Measurements from ENCODE around the gene MGAT5. TPM values are rescaled to one million over a fixed set of nuclear protein-coding genes. Genes with fewer than 3 reads are reported as not detected.

The MGAT5 gene
- total RNA-seq, 1 experiment from 2014 or later = 52.4 TPM

DNA sequence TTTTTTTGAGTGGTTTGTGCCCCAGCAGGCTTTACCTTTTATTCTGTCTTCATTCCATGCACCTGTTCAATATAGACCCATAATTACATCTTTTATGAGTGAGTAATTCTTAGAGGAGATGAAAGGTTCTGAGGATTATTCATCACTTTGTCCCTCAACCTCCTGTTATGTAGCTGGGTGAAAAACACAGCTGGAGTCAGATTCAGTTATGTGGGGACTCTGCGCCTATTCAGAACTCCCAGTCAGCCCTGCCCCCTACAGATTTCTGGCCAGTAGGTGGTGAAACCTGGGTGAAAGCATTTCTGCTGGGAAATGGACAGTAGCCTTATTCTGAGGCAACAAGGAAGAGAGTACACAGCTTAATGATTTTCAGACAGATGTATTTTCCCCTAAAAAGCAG is 107.8 kb downstream of the MGAT5 start:
- H3K4me1 Mint-ChIP-seq = peaks cover 7% of the 10 kb centered on the region
- no peak overlapping the region for H3K4me3 Mint-ChIP-seq
- H3K36me3 Mint-ChIP-seq = peaks cover 7% of the 10 kb centered on the region; the same call in 1 of the 2 replicates
- CTCF ChIA-PET = interaction anchor here (2.5 kb wide), 1 partner anchor 89 kb away, joined by 8 read pairs; no protein-coding TSS in a partner anchor
- POLR2A ChIA-PET = no interaction called here
- H3K27ac Mint-ChIP-seq = no peak overlapping the region
- DNase-seq (ENCODE audit: low spot score) = no peak
- ATAC-seq = no peak
- H3K9me3 Mint-ChIP-seq = no peaks in the 10 kb centered on the region
- TF ChIP-seq, protein P1, sequence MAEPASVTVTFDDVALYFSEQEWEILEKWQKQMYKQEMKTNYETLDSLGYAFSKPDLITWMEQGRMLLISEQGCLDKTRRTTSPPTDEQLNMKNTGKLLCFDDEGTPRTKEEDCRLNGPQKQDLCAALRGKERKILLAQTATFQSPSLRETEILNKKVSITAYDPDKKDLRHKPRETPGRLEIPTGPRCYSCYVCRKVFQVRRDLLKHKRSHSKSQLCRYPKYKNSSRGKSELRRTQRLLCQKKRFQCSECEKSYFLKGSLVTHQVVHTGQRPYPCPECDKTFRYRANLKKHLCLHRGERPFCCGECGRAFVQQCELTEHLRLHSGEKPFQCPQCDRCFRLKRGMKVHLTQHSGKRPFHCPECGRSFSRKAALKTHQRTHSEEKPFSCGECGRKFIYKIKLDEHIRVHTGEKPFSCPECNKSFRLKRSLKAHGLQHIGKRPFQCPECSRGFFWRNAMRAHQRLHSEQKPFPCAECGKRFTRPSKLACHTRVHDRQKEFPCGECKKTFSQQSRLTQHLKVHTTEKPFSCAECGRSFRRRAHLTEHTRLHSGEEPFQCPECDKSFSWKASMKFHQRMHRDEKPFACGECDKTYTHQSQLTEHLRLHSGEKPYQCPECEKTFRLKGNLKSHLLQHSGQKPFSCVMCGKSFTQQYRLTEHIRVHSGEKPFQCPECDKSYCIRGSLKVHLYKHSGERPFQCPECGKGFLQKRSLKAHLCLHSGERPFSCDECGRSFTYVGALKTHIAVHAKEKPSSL (CRISPR knock-in tag; conservative IDR thresholded peaks at IDR 0.05) = no peak
- TF ChIP-seq ZNF423 (CRISPR knock-in tag; IDR thresholded peaks at IDR 0.05) (peak; percentile 41; the same call in 1 of the 2 replicates), NR3C1 (CRISPR knock-in tag; conservative IDR thresholded peaks at IDR 0.05; ENCODE audit: low read depth) (no peak)
- no peaks in the 10 kb centered on the region for H3K27me3 Mint-ChIP-seq (ENCODE audit: low read depth)

DNA sequence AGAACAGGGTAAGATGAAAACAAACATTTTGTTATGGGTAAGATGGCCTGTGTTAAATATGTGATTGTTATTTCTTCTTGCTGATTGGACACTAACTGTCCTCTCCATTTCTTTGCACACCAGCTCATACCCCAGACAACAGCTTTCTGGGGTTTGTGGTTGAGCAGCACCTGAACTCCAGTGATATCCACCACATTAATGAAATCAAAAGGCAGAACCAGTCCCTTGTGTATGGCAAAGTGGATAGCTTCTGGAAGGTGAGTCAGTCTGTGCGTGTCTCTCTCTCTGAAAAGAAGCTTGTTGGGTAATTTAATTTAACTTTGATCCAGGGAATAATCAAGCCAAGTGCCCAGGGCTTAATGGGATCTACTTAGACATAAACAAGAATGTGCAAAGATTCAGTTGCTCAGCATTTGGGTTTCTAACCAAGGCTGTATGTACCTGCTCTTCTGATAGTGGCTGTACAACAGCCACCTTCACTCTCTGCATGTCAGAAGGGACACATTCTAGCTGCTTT is 108.3 kb downstream of the MGAT5 start:
- Mint-ChIP-seq H3K9me3 (no peaks in the 10 kb centered on the region), H3K4me3 (no peak overlapping the region), H3K27ac (no peak overlapping the region), H3K27me3 (ENCODE audit: low read depth) (no peaks in the 10 kb centered on the region), H3K36me3 (peaks cover 7% of the 10 kb centered on the region; the same call in 1 of the 2 replicates), H3K4me1 (peaks cover 4% of the 10 kb centered on the region)
- ATAC-seq (no peak), DNase-seq (ENCODE audit: low spot score) (no peak)
- CTCF ChIA-PET = interaction anchor here (2.5 kb wide), 1 partner anchor 88 kb away, joined by 8 read pairs; no protein-coding TSS in a partner anchor
- POLR2A ChIA-PET = no interaction called here
- TF ChIP-seq CBFB (CRISPR knock-in tag; IDR thresholded peaks at IDR 0.05; ENCODE audit: low read depth) = no peak
- TF ChIP-seq, protein P2, sequence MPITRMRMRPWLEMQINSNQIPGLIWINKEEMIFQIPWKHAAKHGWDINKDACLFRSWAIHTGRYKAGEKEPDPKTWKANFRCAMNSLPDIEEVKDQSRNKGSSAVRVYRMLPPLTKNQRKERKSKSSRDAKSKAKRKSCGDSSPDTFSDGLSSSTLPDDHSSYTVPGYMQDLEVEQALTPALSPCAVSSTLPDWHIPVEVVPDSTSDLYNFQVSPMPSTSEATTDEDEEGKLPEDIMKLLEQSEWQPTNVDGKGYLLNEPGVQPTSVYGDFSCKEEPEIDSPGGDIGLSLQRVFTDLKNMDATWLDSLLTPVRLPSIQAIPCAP (CRISPR knock-in tag; IDR thresholded peaks at IDR 0.05) = no peak
- TF ChIP-seq CREM (CRISPR knock-in tag; IDR thresholded peaks at IDR 0.05) = no peak
- no peak for TF ChIP-seq SMAD3 (CRISPR knock-in tag; IDR thresholded peaks at IDR 0.05; ENCODE audit: borderline replicate concordance)
- no peak for TF ChIP-seq GABPB1 (CRISPR knock-in tag; IDR thresholded peaks at IDR 0.05)
- TF ChIP-seq ESRRA (CRISPR knock-in tag; IDR thresholded peaks at IDR 0.05; ENCODE audit: borderline replicate concordance) = no peak
- TF ChIP-seq ZNF416 (CRISPR knock-in tag; IDR thresholded peaks at IDR 0.05) = no peak
- TF ChIP-seq, protein P3, sequence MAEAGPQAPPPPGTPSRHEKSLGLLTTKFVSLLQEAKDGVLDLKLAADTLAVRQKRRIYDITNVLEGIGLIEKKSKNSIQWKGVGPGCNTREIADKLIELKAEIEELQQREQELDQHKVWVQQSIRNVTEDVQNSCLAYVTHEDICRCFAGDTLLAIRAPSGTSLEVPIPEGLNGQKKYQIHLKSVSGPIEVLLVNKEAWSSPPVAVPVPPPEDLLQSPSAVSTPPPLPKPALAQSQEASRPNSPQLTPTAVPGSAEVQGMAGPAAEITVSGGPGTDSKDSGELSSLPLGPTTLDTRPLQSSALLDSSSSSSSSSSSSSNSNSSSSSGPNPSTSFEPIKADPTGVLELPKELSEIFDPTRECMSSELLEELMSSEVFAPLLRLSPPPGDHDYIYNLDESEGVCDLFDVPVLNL (CRISPR knock-in tag; IDR thresholded peaks at IDR 0.05; ENCODE audit: borderline replicate concordance, low read depth) = no peak
- TF ChIP-seq, protein P4, sequence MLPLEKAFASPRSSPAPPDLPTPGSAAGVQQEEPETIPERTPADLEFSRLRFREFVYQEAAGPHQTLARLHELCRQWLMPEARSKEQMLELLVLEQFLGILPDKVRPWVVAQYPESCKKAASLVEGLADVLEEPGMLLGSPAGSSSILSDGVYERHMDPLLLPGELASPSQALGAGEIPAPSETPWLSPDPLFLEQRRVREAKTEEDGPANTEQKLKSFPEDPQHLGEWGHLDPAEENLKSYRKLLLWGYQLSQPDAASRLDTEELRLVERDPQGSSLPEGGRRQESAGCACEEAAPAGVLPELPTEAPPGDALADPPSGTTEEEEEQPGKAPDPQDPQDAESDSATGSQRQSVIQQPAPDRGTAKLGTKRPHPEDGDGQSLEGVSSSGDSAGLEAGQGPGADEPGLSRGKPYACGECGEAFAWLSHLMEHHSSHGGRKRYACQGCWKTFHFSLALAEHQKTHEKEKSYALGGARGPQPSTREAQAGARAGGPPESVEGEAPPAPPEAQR (CRISPR knock-in tag; IDR thresholded peaks at IDR 0.05) = no peak
- TF ChIP-seq, protein P5, sequence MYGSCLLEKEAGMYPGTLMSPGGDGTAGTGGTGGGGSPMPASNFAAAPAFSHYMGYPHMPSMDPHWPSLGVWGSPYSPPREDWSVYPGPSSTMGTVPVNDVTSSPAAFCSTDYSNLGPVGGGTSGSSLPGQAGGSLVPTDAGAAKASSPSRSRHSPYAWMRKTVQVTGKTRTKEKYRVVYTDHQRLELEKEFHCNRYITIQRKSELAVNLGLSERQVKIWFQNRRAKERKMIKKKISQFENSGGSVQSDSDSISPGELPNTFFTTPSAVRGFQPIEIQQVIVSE (CRISPR knock-in tag; IDR thresholded peaks at IDR 0.05; ENCODE audit: borderline replicate concordance) = no peak
- no peak for TF ChIP-seq ZNF396 (CRISPR knock-in tag; IDR thresholded peaks at IDR 0.05; ENCODE audit: borderline replicate concordance)
- TF ChIP-seq, protein P6, sequence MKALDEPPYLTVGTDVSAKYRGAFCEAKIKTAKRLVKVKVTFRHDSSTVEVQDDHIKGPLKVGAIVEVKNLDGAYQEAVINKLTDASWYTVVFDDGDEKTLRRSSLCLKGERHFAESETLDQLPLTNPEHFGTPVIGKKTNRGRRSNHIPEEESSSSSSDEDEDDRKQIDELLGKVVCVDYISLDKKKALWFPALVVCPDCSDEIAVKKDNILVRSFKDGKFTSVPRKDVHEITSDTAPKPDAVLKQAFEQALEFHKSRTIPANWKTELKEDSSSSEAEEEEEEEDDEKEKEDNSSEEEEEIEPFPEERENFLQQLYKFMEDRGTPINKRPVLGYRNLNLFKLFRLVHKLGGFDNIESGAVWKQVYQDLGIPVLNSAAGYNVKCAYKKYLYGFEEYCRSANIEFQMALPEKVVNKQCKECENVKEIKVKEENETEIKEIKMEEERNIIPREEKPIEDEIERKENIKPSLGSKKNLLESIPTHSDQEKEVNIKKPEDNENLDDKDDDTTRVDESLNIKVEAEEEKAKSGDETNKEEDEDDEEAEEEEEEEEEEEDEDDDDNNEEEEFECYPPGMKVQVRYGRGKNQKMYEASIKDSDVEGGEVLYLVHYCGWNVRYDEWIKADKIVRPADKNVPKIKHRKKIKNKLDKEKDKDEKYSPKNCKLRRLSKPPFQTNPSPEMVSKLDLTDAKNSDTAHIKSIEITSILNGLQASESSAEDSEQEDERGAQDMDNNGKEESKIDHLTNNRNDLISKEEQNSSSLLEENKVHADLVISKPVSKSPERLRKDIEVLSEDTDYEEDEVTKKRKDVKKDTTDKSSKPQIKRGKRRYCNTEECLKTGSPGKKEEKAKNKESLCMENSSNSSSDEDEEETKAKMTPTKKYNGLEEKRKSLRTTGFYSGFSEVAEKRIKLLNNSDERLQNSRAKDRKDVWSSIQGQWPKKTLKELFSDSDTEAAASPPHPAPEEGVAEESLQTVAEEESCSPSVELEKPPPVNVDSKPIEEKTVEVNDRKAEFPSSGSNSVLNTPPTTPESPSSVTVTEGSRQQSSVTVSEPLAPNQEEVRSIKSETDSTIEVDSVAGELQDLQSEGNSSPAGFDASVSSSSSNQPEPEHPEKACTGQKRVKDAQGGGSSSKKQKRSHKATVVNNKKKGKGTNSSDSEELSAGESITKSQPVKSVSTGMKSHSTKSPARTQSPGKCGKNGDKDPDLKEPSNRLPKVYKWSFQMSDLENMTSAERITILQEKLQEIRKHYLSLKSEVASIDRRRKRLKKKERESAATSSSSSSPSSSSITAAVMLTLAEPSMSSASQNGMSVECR (CRISPR knock-in tag; IDR thresholded peaks at IDR 0.05; ENCODE audit: borderline replicate concordance) = no peak
- no peak for TF ChIP-seq HMGA2 (CRISPR knock-in tag; IDR thresholded peaks at IDR 0.05)
- TF ChIP-seq, protein P7, sequence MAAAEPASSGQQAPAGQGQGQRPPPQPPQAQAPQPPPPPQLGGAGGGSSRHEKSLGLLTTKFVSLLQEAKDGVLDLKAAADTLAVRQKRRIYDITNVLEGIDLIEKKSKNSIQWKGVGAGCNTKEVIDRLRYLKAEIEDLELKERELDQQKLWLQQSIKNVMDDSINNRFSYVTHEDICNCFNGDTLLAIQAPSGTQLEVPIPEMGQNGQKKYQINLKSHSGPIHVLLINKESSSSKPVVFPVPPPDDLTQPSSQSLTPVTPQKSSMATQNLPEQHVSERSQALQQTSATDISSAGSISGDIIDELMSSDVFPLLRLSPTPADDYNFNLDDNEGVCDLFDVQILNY (CRISPR knock-in tag; IDR thresholded peaks at IDR 0.05) = no peak
- TF ChIP-seq JAZF1 (CRISPR knock-in tag; IDR thresholded peaks at IDR 0.05) = no peak
- TF ChIP-seq ELF4 (CRISPR knock-in tag; IDR thresholded peaks at IDR 0.05; ENCODE audit: low read depth) = no peak
- TF ChIP-seq, protein P8, sequence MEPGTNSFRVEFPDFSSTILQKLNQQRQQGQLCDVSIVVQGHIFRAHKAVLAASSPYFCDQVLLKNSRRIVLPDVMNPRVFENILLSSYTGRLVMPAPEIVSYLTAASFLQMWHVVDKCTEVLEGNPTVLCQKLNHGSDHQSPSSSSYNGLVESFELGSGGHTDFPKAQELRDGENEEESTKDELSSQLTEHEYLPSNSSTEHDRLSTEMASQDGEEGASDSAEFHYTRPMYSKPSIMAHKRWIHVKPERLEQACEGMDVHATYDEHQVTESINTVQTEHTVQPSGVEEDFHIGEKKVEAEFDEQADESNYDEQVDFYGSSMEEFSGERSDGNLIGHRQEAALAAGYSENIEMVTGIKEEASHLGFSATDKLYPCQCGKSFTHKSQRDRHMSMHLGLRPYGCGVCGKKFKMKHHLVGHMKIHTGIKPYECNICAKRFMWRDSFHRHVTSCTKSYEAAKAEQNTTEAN (CRISPR knock-in tag; IDR thresholded peaks at IDR 0.05) = no peak
